Osteoblast (primary cell): ENCODE results near the gene CRAT. TPM values are rescaled to one million over a fixed set of nuclear protein-coding genes. Genes with fewer than 3 reads are reported as not detected.

Source experiments
- DNase-seq: peaks from one replicate; pipeline ENCODE4 v3.0.0; 2011; ENCODE audit warnings: low spot score, mixed read lengths; ENCODE audit not compliant: insufficient read length; ENCODE audit errors: missing footprints
- H2AFZ ChIP-seq: 2 replicates; pipeline ENCODE4 v1.6.0; 2011; ENCODE audit warnings: mild to moderate bottlenecking, low read length
- H3K27ac ChIP-seq: 2 replicates; pipeline ENCODE4 v1.5.1; 2011; ENCODE audit warnings: mild to moderate bottlenecking, low read depth, low read length, moderate library complexity
- H3K27me3 ChIP-seq: 2 replicates; pipeline ENCODE4 v1.6.0; 2012; ENCODE audit warnings: mild to moderate bottlenecking, control low read depth, inconsistent platforms, low read length, moderate library complexity; ENCODE audit not compliant: insufficient read depth
- H3K36me3 ChIP-seq: 2 replicates; pipeline ENCODE4 v1.5.1; 2011; ENCODE audit warnings: mild to moderate bottlenecking, low read length, control low read depth, moderate library complexity; ENCODE audit not compliant: insufficient read depth
- H3K4me1 ChIP-seq: 2 replicates; pipeline ENCODE4 v1.5.1; 2011; ENCODE audit warnings: mild to moderate bottlenecking, low read length, control low read depth, moderate library complexity; ENCODE audit not compliant: insufficient read depth
- H3K4me2 ChIP-seq: 2 replicates; pipeline ENCODE4 v1.6.0; 2011; ENCODE audit warnings: mild to moderate bottlenecking, low read length; ENCODE audit not compliant: insufficient read depth
- H3K4me3 ChIP-seq: fragments of 200-600 bp; sonication (generic); 3 replicates; pipeline ENCODE4 v1.5.1; 2012; ENCODE audit warnings: mild to moderate bottlenecking, low read length, inconsistent platforms; ENCODE audit not compliant: insufficient read depth
- H3K79me2 ChIP-seq: 2 replicates; pipeline ENCODE4 v1.6.0; 2012; ENCODE audit warnings: mild to moderate bottlenecking, low read length, control low read depth, inconsistent platforms; ENCODE audit not compliant: insufficient read depth
- H3K9me3 ChIP-seq: 2 replicates; pipeline ENCODE4 v1.5.1; 2011; ENCODE audit warnings: low read depth, low read length, control low read depth
- H4K20me1 ChIP-seq: 2 replicates; pipeline ENCODE4 v1.6.0; 2012; ENCODE audit warnings: mild to moderate bottlenecking, low read length, control low read depth; ENCODE audit not compliant: insufficient read depth
- total RNA-seq: library from RNA; depleted of rRNA; stranded (reverse); fragments of >200 nt; gene quantifications from 2 replicates; pipeline ENCODE4 v1.2.3, GENCODE V29; 2012
- TF ChIP-seq, protein P1 (sequence below): IDR thresholded peaks from 2 replicates; pipeline ENCODE4 v1.5.1; 2011; ENCODE audit warnings: mild to moderate bottlenecking, low read depth, low read length, moderate library complexity; ENCODE audit errors: extremely low read depth

Gene CRAT
- total RNA-seq, 1 donor, result 79.6 TPM

DNA sequence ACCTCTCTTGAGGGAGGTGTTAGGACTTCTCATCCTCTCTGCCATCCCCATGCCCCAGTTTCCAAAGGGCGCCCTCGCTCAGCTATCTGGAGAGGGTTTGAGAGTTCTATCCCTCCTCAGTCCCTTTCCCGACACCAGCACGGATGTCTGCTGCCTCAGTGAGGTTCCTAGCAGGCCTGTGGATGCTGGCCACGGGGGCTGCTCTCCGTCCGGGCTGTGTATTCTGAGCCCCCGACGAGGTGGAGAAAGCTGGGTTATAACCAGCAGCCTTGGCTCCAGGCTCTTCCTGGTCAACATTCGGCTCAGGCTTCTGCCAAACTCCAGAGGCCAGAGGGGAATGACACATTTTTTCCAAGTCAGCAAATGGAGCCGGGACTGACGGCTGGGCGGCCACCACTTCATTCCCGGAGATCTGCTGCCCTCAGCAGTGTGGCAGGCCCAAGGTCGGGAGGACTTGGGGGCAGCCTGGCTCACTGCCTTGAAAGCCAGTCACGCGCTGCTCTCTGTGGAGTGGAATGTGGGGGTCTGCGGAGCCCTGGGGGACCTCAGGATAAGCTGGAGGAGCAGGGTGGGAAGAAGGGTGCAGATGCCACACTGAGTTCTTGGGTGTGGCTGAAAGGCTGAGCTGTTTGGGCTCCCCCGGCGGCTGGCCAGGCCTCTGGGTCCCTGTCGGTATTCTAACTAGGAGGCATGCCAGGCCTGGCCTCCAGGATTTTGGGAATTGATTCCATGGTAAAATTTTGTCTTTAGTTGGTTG is 28.1 kb upstream of the CRAT start:
- H3K4me3 ChIP-seq, result no peak overlapping the region
- TF ChIP-seq, protein P1, sequence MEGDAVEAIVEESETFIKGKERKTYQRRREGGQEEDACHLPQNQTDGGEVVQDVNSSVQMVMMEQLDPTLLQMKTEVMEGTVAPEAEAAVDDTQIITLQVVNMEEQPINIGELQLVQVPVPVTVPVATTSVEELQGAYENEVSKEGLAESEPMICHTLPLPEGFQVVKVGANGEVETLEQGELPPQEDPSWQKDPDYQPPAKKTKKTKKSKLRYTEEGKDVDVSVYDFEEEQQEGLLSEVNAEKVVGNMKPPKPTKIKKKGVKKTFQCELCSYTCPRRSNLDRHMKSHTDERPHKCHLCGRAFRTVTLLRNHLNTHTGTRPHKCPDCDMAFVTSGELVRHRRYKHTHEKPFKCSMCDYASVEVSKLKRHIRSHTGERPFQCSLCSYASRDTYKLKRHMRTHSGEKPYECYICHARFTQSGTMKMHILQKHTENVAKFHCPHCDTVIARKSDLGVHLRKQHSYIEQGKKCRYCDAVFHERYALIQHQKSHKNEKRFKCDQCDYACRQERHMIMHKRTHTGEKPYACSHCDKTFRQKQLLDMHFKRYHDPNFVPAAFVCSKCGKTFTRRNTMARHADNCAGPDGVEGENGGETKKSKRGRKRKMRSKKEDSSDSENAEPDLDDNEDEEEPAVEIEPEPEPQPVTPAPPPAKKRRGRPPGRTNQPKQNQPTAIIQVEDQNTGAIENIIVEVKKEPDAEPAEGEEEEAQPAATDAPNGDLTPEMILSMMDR, result no peak
- peak overlapping the region; percentile 86 for H3K4me2 ChIP-seq
- peaks cover 13% of the 10 kb centered on the region for H3K79me2 ChIP-seq
- peaks cover 32% of the 10 kb centered on the region for H3K36me3 ChIP-seq
- peak; percentile 90 for DNase-seq
- H3K27me3 ChIP-seq, result no peaks in the 10 kb centered on the region
- no peaks in the 10 kb centered on the region for H4K20me1 ChIP-seq
- H3K27ac ChIP-seq, result peak overlapping the region; percentile 100
- peaks cover 57% of the 10 kb centered on the region for H3K4me1 ChIP-seq
- H3K9me3 ChIP-seq, result no peaks in the 10 kb centered on the region
- H2AFZ ChIP-seq, result peak overlapping the region; percentile 56

DNA sequence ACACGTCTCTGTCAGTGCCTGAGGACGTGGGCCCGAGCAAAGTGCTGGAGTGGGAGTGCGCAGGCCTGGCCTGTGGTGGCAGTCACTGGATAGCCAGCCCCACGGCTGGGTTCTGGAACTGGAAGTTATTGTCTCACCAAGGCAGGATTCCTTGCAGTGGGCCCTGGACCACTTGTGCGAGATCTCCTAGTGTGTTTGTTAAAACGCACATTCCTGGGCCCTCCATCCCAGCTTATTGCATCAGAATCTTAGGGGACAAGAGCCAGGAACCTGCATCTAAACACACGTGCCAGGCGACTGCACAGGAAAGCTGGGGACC is 27.5 kb upstream of the CRAT start:
- DNase-seq, result no peak
- peak overlapping the region; percentile 56 for H2AFZ ChIP-seq
- H3K4me1 ChIP-seq, result peaks cover 51% of the 10 kb centered on the region
- H3K36me3 ChIP-seq, result peaks cover 38% of the 10 kb centered on the region
- TF ChIP-seq, protein P1, result no peak
- H3K79me2 ChIP-seq, result peaks cover 10% of the 10 kb centered on the region
- peak overlapping the region; percentile 100 for H3K27ac ChIP-seq
- H3K27me3 ChIP-seq, result no peaks in the 10 kb centered on the region
- no peaks in the 10 kb centered on the region for H3K9me3 ChIP-seq
- peak overlapping the region; percentile 86 for H3K4me2 ChIP-seq
- no peaks in the 10 kb centered on the region for H4K20me1 ChIP-seq
- no peak overlapping the region for H3K4me3 ChIP-seq

DNA sequence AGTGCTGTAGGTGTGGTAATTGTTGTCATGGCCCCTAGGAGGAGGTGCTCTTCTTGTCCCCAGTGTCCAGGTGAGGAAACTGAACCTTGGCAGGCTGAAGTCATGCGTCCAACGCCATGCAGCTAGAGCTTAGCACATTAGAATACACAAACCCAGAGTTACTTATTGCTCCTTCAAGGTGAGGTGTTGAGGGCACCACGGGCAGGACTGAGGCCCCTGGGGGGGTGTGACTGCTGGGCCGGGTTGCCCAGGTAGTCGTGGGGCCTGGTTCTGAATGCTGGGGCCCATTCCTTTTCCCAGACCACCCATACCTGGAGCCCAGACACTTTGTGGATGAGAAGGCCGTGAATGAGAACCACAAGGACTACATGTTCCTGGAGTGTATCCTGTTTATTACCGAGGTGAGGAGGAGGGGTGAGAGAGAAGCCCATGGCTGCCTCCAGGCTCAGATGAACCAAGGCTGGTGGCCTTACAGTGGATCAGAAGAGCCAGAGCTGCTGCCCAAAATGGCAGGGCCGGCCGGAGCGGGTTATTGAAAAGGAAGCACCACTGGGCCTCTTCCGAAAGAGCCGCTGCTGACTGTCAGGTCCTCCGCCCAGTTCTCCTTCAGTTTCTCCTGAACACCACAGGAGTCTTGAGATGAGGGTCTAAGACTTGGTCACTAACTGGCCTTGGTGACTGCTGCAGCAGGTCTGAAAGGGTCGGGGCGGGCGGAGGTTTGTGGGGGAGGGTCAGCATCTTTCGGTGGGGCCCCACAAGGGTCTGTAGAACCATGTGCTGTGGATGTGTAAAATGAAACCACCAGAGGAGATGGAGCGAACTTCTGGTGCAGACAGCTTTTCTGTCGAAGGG is 26.9 kb upstream of the CRAT start:
- H3K27me3 ChIP-seq, result no peaks in the 10 kb centered on the region
- H3K4me3 ChIP-seq, result no peak overlapping the region
- H4K20me1 ChIP-seq, result no peaks in the 10 kb centered on the region
- peaks cover 45% of the 10 kb centered on the region for H3K4me1 ChIP-seq
- H3K27ac ChIP-seq, result peak overlapping the region; percentile 100
- TF ChIP-seq, protein P1, result no peak
- peaks cover 38% of the 10 kb centered on the region for H3K36me3 ChIP-seq
- peaks cover 7% of the 10 kb centered on the region for H3K79me2 ChIP-seq
- H3K9me3 ChIP-seq, result no peaks in the 10 kb centered on the region
- H2AFZ ChIP-seq, result no peak overlapping the region
- peak; percentile 90 for DNase-seq
- H3K4me2 ChIP-seq, result no peak overlapping the region

DNA sequence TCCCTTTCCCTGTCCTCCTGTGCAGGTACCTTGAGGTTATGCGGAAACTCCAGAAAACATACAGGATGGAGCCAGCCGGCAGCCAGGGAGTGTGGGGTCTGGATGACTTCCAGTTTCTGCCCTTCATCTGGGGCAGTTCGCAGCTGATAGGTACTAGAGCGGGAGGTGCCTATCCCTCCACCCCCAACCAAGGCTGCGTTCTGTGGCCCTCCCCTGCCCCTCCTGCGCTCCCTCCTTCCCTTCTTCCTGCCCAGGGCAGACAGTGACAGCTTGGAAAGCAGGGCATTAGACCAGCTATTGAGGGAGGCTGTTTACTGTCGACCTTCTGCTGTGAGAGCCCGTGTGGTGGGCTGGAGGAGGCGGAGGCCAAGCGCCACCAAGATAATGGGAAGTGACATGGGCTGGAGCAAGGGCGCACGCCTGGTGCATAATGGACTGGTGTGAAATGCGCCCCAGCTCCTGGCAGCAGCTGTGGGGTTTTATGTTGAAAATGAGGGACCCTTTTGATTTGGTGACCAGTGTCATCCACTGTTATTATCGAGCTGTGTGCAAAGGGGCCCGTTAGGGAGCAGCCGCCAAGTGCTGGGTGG is 25.9 kb upstream of the CRAT start:
- peaks cover 36% of the 10 kb centered on the region for H3K4me1 ChIP-seq
- TF ChIP-seq, protein P1, result no peak
- no peaks in the 10 kb centered on the region for H4K20me1 ChIP-seq
- no peak overlapping the region for H3K4me3 ChIP-seq
- no peak for DNase-seq
- no peaks in the 10 kb centered on the region for H3K27me3 ChIP-seq
- no peaks in the 10 kb centered on the region for H3K9me3 ChIP-seq
- H3K79me2 ChIP-seq, result no peaks in the 10 kb centered on the region
- no peak overlapping the region for H3K27ac ChIP-seq
- no peak overlapping the region for H3K4me2 ChIP-seq
- H2AFZ ChIP-seq, result no peak overlapping the region
- peaks cover 36% of the 10 kb centered on the region for H3K36me3 ChIP-seq
